Stimulated activated CD4-positive, alpha-beta T cell treated with anti-CD3 and anti-CD28 coated beads, Interleukin-1b, Interleukin-23, amount 100 ng/mL, for 48 hours (primary cell): ENCODE results near the gene HGF.
"Not testable (repeated sequence)": the region's sequence is repeated elsewhere in the genome, so short reads cannot be mapped to it uniquely, and the experiment has no call there.

Experiments
- DNase-seq: peaks from one replicate; pipeline ENCODE4 v3.0.0-alpha.2; 2020

HGF gene

GRCh38 chr7:81775560-81775959 is 5.7 kb upstream of the HGF start:
- no peak for DNase-seq

GRCh38 chr7:81774551-81774950 is 4.7 kb upstream of the HGF start:
- no peak for DNase-seq

GRCh38 chr7:81770728-81771223 is 929 bp upstream of the HGF start:
- no peak for DNase-seq

- no peak for DNase-seq
Measured at GRCh38 chr7:81768951-81769778, 682 bp downstream of the HGF start.

GRCh38 chr7:81767926-81768325 is 1.9 kb downstream of the HGF start:
- no peak for DNase-seq

GRCh38 chr7:81761821-81762220 is 8.0 kb downstream of the HGF start:
- no peak for DNase-seq

GRCh38 chr7:81761031-81761430 is 8.8 kb downstream of the HGF start:
- DNase-seq = no peak

- DNase-seq = no peak
Measured at GRCh38 chr7:81754918-81755696, 14.7 kb downstream of the HGF start.

GRCh38 chr7:81753392-81753791 is 16.5 kb downstream of the HGF start:
- DNase-seq = no peak

- DNase-seq = no peak
Measured at GRCh38 chr7:81752318-81752714, 17.5 kb downstream of the HGF start.

- no peak for DNase-seq
Measured at GRCh38 chr7:81751619-81752317, 18.1 kb downstream of the HGF start.

GRCh38 chr7:81745637-81746036 is 24.2 kb downstream of the HGF start:
- no peak for DNase-seq

- DNase-seq = no peak
Measured at GRCh38 chr7:81744389-81744788, 25.5 kb downstream of the HGF start.

GRCh38 chr7:81743665-81744064 is 26.2 kb downstream of the HGF start:
- DNase-seq = no peak

GRCh38 chr7:81743201-81743600 is 26.6 kb downstream of the HGF start:
- DNase-seq = no peak

GRCh38 chr7:81740403-81740802 is 29.4 kb downstream of the HGF start:
- no peak for DNase-seq

- DNase-seq = no peak
Measured at GRCh38 chr7:81736091-81736490, 33.8 kb downstream of the HGF start.

- no peak for DNase-seq
Measured at GRCh38 chr7:81725812-81726127, 44.1 kb downstream of the HGF start.

GRCh38 chr7:81725003-81725811 is 44.6 kb downstream of the HGF start:
- DNase-seq = no peak

- DNase-seq = not testable (repeated sequence)
Measured at GRCh38 chr7:81722250-81722649, 47.6 kb downstream of the HGF start.

- no peak for DNase-seq
Measured at GRCh38 chr7:81721437-81721836, 48.4 kb downstream of the HGF start.

- DNase-seq = no peak
Measured at GRCh38 chr7:81719865-81720264, 50.0 kb downstream of the HGF start.
